ENCODE data around the gene MOSPD3. TPM values are rescaled to one million over a fixed set of nuclear protein-coding genes. Genes with fewer than 3 reads are reported as not detected.

The MOSPD3 gene
- total and polyA plus RNA-seq, 2 of the 13 experiments (the other 11 are each of a cell fraction or from before 2014, with no cell fraction given): 7.6 to 8.8 TPM

GRCh38 chr7:100642534-100642907, 30.2 kb downstream of the MOSPD3 start (continued):
- TF ChIP-seq ZNF710 (CRISPR knock-in tag; IDR thresholded peaks at IDR 0.05; ENCODE audit: borderline replicate concordance) (no peak), CEBPG (CRISPR knock-in tag; IDR thresholded peaks at IDR 0.05) (no peak), HOXA3 (CRISPR knock-in tag; IDR thresholded peaks at IDR 0.05) (peak; percentile 34; the same call in 1 of the 2 replicates), RCOR2 (CRISPR knock-in tag; IDR thresholded peaks at IDR 0.05) (no peak), ZSCAN25 (CRISPR knock-in tag; IDR thresholded peaks at IDR 0.05) (no peak; the same call in 1 of the 2 replicates), SAFB2 (CRISPR knock-in tag; IDR thresholded peaks at IDR 0.05; ENCODE audit: borderline replicate concordance, low read depth) (no peak), KAT7 (CRISPR knock-in tag; IDR thresholded peaks at IDR 0.05; ENCODE audit: borderline replicate concordance) (no peak), ZNF281 (CRISPR knock-in tag; IDR thresholded peaks at IDR 0.05; ENCODE audit: borderline replicate concordance) (no peak), HIC2 (CRISPR knock-in tag; IDR thresholded peaks at IDR 0.05; ENCODE audit: low read depth) (0 out of 2 replicates have a peak, but pooled peaks have one; percentile 6), RAD51 (IDR thresholded peaks at IDR 0.05; ENCODE audit: borderline replicate concordance) (no peak), CTCF (CRISPR knock-in tag; IDR thresholded peaks at IDR 0.05) (no peak), ZNF275 (CRISPR knock-in tag; IDR thresholded peaks at IDR 0.05; ENCODE audit: borderline replicate concordance) (peak; percentile 47; the same call in 1 of the 2 replicates), ZNF205 (CRISPR knock-in tag; IDR thresholded peaks at IDR 0.05) (no peak), ZBTB38 (CRISPR knock-in tag; IDR thresholded peaks at IDR 0.05) (no peak), IRX3 (CRISPR knock-in tag; IDR thresholded peaks at IDR 0.05; ENCODE audit: borderline replicate concordance, low read depth) (no peak), PPARG (CRISPR knock-in tag; conservative IDR thresholded peaks at IDR 0.05) (no peak), POLR2G (IDR thresholded peaks at IDR 0.05; ENCODE audit: low read depth, low read length) (peak; percentile 47; the same call in 1 of the 2 replicates), CENPBD1 (CRISPR knock-in tag; IDR thresholded peaks at IDR 0.05; ENCODE audit: borderline replicate concordance, low read depth) (no peak), NCOR1 (IDR thresholded peaks at IDR 0.05; ENCODE audit: borderline replicate concordance, low read length) (no peak), RBAK (CRISPR knock-in tag; IDR thresholded peaks at IDR 0.05) (no peak), MED1 (CRISPR knock-in tag; IDR thresholded peaks at IDR 0.05) (no peak)
